Globus pallidus (tissue), 1 donor: ENCODE results near the gene GJA5.
"Not testable (repeated sequence)": the region's sequence is repeated elsewhere in the genome, so short reads cannot be mapped to it uniquely, and the experiment has no call there.

Source experiments
- DNase-seq: peaks from one replicate; pipeline ENCODE4 v3.0.0-alpha.2; 2015; ENCODE audit warnings: low spot score

GJA5 gene

DNA sequence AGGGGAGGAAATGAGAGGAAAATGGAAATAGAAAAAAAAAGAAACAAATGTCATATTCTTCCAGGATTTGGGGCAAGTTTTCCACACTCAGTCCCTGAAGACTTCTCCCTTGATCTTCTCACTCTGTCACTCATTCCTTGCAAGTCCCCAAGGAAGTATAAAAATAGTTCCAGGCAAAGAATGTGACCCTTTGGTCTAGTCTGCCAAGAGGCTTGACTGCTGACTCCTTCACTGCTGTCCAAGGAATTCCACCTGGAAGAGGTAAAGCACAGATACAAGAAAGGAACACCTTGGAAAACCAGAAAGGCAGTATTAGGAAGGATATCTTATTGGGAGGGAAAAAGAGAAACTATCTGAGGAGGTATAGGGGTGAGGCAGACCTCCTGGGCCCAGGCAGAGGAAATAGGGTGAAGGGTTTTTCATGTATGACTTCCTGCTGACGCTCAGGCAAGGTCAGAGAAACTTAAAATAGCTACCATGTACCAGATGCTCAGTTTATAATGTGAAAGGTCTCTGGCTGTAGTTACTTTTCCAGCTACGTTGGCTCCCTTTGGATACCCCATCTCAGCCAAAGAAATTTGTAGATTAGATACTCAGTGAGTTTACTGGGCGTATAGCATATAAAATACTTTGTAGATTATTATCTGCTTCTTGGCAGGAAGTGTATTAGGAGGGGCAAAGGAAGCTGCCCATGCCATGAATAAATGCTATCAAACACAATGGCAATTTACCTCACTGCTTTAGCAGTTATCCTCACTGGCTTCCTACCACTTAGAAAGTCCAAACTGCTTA, 2.0 kb upstream of the GJA5 start:
- DNase-seq = no peak

DNA sequence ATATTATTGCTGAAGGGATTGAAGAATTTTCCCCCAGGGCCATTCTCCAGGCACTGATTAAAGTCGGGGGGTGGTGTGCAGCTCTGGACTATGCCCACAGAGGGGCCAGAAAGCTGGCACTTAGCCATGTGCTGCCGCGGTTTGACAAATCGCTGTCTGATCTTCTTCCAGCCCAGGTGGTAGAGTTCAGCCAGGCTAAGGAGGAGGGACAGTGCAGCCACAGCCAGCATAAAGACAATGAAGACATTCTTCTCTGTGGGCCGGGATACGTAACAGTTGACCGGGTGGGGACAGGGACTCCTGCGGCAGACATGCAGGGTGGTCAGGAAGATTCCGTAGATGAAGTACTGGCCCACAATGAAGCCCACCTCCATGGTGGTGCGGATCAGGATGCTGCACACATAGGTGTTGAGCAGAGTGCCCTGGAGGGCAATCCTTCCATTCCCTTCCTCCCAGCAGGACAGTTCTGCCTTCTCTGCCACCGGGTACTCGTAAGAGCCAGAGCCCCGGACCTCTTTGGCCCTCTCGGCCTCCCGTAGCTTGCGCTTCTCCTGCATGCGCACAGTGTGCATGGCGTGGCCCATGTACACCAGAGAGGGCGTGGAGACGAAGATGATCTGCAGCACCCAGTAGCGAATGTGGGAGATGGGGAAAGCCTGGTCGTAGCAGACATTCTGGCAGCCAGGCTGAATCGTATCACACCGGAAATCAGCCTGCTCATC, 1.9 kb downstream of the GJA5 start:
- no peak for DNase-seq

DNA sequence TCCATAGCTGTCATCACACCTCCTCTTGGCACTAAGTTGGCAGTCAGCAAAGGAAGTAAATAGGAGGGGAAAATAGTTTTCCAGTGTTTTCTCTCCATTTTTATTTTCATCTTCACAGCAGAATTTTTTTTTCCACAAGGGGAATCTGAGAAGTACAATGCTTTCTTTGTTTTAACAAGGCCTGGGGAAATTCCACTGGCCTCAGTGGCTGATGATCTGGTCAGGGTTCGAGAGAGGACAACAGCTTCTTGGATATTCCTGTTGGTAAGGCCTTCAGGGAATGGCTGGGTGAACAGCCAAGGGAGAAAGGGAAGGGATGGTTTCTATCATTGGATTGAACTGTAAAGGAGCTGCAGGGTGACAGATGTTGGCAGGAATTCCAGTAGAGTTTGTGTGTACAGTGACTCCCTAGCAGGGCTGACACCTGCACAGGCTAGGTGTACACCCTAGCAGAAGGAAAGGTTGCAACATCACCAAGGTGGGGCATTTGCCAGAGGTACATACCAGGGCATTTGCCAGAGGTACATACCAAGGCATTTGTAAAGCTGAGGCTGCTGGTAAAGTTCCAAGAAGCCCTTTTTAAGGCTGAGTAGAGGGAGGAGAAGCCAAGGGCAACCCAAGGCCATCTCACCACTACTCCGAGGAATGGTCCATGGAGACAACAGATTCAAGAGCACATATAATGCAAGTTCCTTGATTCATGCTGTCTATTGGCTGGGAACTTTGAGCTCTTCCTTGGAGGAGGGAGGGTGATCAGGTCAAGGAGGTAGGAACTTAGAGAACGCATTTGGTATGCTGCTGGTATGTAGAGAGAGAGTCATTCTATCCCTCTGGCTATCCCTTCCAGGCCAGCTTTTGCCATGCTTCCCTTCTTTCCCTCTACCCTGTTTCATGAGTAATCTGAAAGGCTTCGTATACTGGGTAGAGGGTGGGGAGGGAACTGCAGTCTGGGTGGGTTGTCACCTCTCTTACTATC, 3.1 kb downstream of the GJA5 start:
- no peak for DNase-seq

- DNase-seq = no peak
These were observed 4.1 kb downstream of the GJA5 start for GRCh38 chr1:147756341-147756740.

- DNase-seq = no peak
These were observed 5.7 kb downstream of the GJA5 start for GRCh38 chr1:147754661-147755060.

DNA sequence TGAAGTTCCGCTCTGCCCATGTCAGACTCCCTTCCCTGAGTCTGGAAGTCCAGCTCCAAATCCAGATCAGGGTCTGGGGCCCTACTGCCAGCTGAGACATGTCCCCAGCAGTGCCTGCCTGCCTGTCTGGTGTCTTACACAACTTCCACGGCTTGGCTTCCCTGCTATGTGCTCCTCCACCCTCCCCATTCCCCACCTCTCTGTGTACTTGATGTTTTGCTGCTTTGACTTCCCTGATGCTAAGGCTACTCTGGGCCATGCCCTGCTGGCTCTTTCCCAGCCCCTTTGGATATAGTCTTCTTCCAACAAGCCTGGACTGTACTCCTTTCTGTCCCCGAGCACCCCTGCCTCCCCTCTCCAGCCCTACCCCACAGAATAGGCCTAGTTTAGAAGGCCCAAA, 7.3 kb downstream of the GJA5 start:
- DNase-seq = no peak

DNA sequence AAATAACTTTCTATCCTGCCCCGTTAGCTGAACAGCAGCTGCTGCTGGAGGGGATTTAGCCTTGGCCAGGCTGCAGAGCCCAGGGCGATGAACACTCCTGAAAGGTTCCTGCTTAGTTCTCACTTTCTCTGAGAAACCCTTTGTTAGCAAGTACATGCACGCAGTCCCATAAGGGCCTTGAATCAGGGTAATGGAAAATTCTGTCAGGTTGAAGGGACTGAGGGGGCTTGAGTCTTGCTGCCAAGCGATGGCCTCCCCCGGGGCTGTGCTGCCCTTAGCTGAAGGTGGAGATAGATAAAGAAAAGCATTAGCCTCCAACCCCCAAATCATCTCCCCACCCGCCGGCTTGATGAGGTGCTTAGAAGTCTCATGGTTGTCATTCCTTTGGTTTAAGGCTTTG, 7.9 kb downstream of the GJA5 start:
- no peak for DNase-seq

DNA sequence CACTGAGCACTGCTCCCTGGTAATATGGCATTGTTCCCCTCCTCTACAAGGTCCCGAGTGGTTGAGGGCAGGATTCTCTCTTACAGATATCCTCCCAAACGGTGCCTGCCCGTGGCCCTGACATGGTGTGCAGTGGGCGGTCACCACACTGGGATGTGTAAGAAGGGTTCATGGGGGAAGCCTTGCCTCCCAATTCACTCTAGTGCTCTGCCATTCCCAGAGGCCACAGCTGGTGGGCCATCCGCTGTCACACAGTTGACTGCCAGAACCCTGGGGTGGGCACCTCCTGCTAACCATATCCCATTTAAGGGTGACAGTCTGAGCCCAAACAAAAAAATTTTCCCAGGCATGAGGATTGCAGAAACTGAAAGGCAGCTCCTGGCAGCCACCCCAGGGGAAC, 9.1 kb downstream of the GJA5 start:
- DNase-seq = no peak

- no peak for DNase-seq
These were observed 9.7 kb downstream of the GJA5 start for GRCh38 chr1:147750618-147751217.

DNA sequence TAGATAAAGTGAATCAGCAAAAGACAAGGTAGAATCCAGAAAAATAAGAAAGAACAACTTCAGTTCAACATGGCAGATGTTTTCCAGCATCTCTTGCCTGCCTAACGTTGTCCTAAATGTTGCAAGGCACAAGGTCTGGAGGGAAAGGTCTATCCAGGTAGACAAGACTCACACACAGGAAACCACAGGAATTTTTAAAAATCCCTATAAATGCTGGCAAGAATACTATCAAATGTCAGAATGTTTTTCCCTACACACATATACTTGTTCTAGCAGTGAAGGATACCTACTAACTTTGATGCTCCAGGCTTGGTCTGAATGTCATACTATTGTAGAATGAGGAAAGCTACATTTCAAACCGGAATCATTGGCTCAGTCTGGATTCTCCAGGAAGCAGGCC, 10.6 kb downstream of the GJA5 start:
- DNase-seq = no peak

- no peak for DNase-seq
These were observed 11.6 kb downstream of the GJA5 start for GRCh38 chr1:147748676-147749350.

- no peak for DNase-seq
These were observed 12.4 kb downstream of the GJA5 start for GRCh38 chr1:147747966-147748365.

GRCh38 chr1:147745271-147745670, 15.1 kb downstream of the GJA5 start:
- DNase-seq = no peak

GRCh38 chr1:147741065-147741464, 19.3 kb downstream of the GJA5 start:
- DNase-seq = no peak

GRCh38 chr1:147740391-147740790, 20.0 kb downstream of the GJA5 start:
- no peak for DNase-seq

DNA sequence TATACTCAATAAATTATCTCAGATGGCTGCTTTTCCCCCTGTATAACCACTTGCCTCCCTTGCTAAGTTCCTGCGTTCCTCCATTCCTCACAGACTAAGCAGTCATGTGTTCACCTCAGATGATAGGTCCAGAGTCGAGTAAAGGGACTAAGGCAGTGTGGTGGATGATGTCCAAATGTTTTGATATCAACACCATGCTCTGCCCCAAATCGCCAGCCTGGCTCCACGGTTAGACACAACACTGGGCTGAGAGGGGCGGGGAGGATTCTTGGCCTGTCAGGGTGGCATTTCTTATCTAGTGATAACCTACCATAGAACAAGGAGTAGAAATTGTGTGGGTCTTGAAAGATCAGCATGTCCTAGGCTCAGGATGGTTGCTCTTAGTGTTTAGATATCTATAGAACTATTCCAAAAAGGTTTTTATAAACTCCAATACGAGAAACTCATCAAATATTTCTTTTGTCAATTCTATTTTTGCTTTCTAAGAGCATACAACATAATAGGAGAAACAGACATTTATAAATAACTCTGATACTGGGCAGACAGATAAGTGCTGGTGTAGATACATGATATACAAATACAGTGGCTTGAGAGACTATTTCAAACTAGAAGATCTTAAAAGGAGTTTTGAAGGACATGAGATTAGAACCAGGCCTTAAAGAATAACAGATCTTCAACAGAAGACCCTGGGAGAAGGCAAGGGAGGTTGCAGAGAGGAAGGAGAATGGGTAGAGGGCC, 21.5 kb downstream of the GJA5 start:
- DNase-seq = no peak

GRCh38 chr1:147738129-147738528, 22.3 kb downstream of the GJA5 start:
- no peak for DNase-seq

DNA sequence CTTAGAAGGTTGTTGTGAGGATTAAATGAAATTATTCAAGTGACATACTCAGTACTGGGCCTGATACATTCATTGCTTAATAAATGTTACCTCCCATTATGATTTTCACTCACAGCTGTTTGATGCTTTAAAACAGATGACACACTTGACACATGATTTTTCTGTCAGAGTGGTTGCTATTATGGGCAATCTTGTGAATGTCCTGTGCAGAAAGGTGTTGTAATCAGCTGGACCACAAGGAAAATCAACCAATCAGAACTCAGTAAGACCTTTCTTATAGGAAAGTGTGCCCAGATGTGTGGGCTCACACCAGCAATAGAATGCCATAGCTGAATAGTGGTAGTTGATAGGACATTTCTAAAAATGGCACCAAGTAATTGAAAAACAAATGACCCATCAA, 23.5 kb downstream of the GJA5 start:
- no peak for DNase-seq

GRCh38 chr1:147735423-147735822, 25.0 kb downstream of the GJA5 start:
- DNase-seq = no peak

DNA sequence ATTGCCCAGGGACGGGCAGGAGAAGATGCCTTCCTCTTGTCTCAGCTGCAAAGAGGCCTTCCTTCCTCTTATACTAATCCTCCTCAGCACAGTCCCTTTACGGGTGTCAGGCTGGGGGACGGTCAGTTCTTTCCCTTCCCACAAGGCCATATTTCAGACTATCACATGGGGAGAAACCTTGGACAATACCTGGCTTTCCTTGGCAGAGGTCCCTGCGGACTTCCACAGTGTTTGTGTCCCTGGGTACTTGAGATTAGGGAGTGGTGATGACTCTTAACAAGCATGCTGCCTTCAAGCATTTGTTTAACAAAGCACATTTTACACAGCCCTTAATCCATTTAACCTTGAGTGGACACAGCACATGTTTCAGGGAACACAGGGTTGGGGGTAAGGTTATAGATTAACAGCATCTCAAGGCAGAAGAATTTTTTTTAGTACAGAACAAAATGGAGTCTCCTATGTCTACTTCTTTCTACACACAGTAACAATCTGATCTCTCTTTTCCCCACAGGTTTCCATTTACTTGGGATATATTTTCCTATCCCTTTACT, 26.0 kb downstream of the GJA5 start:
- DNase-seq = not testable (repeated sequence)
